Myometrial cell (primary cell): ENCODE results near the gene CMYA5. TPM values are rescaled to one million over a fixed set of nuclear protein-coding genes. Genes with fewer than 3 reads are reported as not detected.

Experiments used
- total RNA-seq: library from RNA; depleted of rRNA; stranded (reverse); fragments of >200 nt; gene quantifications from 2 replicates; pipeline ENCODE4 v1.2.3, GENCODE V29; 2015

The CMYA5 gene
- total RNA-seq = 0.58 and 0.89 TPM in 2 replicates

GRCh38 chr5:79689541-79690466 is at the start of gene CMYA5:
Gene CMYA5, plus strand, starts transcription at chr5:79689836. Its CDS starts 72 bp downstream, at chr5:79689908.

Other genes with a start within 250 kb of the CMYA5 start
- 2.9 and 4.3 TPM in 2 replicates for gene HOMER1, start 175.7 kb upstream of the CMYA5 start, total RNA-seq
- 21.0 and 32.4 TPM in 2 replicates for gene TENT2, start 77.4 kb upstream of the CMYA5 start, total RNA-seq